ENCODE measurements around the gene COPS4.
"Not testable (repeated sequence)": the region's sequence is repeated elsewhere in the genome, so short reads cannot be mapped to it uniquely, and the experiment has no call there.

COPS4 gene

DNA sequence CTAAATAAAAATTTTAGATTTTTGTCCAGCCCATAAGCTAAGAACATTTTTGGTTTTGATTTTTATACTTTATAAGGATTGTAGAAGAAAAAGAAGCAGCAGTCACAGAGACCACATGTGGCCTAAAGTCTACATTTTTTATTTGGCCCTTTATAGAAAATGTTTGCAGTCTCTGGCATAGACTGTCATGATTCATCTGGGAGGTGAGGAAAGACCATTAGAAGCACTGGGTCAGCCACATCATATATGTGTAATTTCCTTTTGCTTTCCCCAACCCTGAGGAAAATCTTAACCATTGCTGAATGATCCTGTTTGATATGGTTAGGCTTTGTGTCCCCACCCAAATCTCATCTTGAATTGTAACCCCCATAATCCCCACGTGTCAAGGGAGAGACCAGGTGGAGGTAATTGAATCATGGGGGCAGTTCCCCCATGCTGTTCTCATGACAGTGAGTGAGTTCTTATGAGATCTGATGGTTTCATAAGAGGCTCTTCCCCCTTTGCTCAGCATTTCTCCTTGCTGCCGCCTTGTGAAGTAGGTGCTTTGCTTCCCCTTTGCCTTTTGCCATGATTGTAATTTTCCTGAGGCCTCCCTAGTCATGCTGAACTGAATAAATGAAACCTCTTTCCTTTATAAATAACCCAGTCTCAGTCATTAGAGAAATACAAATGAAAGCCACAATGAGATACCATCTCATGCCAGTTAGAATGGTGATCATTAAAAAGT is 12.1 kb upstream of the COPS4 start:
- Histone ChIP-seq H3K27me3 (no peaks in the 10 kb centered on the region), H4K20me1 (no peaks in the 10 kb centered on the region), H3K4me3 (no peak overlapping the region), H3K4me2 (no peak overlapping the region), H3K9ac (no peak overlapping the region), H3K36me3 (no peaks in the 10 kb centered on the region), H3K4me1 (peaks cover 39% of the 10 kb centered on the region), H3K9me3 (peaks cover 28% of the 10 kb centered on the region), H3K27ac (no peak overlapping the region)
- TF ChIP-seq Cebpa-rat (IDR thresholded peaks at IDR 0.05), result no peak

DNA sequence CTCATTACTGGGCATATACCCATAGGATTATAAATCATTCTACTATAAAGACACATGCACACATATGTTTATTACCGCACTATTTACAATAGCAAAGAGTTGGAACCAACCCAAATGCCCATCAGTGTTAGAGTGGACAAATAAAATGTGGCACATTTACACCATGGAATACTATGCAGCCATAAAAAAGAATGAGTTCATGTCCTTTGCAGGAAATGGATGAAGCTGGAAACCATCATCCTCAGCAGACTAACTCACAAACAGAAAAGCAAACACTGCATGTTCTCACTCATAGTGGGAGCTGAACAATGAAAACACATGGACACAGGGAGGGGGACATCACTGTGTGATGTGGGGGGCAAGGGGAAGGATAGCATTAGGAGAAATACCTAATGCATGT is 11.4 kb upstream of the COPS4 start:
- H3K9me3 ChIP-seq, result peaks cover 28% of the 10 kb centered on the region
- H3K4me1 ChIP-seq, result peaks cover 39% of the 10 kb centered on the region
- not testable (repeated sequence) for H3K4me2 ChIP-seq, H3K27ac ChIP-seq, H3K4me3 ChIP-seq, H3K27me3 ChIP-seq, H3K36me3 ChIP-seq, H4K20me1 ChIP-seq, H3K9ac ChIP-seq

DNA sequence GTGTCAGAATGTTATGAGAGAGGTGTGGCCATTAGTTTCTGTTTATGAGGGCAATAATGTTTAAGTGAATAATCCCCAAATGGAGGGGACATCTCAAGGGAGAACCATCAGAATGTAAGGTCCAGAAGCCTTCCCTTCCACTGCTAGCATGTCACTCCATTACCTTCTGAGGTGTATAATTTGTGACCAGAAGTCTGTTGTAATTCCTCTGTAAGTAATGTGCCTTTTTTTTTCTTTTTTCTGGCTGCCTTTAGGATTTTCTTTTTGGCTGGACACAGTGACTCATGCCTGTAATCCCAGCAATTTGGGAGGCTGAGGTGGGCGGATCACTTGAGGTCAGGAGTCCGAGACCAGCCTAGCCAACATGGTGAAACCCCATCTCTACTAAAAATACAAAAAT is 10.8 kb upstream of the COPS4 start:
- H3K9ac ChIP-seq, result no peak overlapping the region
- peaks cover 28% of the 10 kb centered on the region for H3K9me3 ChIP-seq
- H3K4me3 ChIP-seq, result peak overlapping the region; percentile 28; the same call in 1 of the 2 replicates
- no peaks in the 10 kb centered on the region for H4K20me1 ChIP-seq
- H3K4me2 ChIP-seq, result no peak overlapping the region
- no peak overlapping the region for H3K27ac ChIP-seq
- no peaks in the 10 kb centered on the region for H3K27me3 ChIP-seq
- H3K36me3 ChIP-seq, result no peaks in the 10 kb centered on the region
- no peak for TF ChIP-seq Cebpa-rat (IDR thresholded peaks at IDR 0.05)
- H3K4me1 ChIP-seq, result peaks cover 39% of the 10 kb centered on the region

DNA sequence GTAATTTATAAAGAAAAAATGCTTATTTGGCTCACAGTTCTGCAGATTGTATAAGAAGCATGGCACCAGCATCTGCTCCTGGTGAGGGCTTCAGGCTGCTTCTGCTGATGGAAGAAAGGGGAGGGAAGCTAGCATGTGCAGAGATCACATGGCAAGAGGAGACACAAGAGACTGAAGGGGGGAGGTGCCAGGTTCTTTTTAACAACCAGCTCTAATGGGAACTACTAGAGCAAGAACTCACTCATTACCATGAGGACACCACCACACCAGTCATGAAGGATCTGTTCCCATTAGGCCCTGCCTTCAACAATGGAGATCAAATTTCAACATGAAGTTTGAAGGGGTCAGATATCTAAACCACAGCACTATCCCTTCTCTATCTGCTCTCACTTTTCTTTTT is 9.4 kb upstream of the COPS4 start:
- peak overlapping the region; percentile 89 for H3K27ac ChIP-seq
- H3K36me3 ChIP-seq, result no peaks in the 10 kb centered on the region
- H3K9ac ChIP-seq, result peak overlapping the region; percentile 65; the same call in 1 of the 2 replicates
- no peaks in the 10 kb centered on the region for H3K27me3 ChIP-seq
- H3K4me1 ChIP-seq, result peaks cover 29% of the 10 kb centered on the region
- peaks cover 28% of the 10 kb centered on the region for H3K9me3 ChIP-seq
- peak overlapping the region; percentile 69 for H3K4me2 ChIP-seq
- H3K4me3 ChIP-seq, result peak overlapping the region; percentile 24; the same call in 1 of the 2 replicates
- no peaks in the 10 kb centered on the region for H4K20me1 ChIP-seq
- TF ChIP-seq Cebpa-rat (IDR thresholded peaks at IDR 0.05), result no peak

DNA sequence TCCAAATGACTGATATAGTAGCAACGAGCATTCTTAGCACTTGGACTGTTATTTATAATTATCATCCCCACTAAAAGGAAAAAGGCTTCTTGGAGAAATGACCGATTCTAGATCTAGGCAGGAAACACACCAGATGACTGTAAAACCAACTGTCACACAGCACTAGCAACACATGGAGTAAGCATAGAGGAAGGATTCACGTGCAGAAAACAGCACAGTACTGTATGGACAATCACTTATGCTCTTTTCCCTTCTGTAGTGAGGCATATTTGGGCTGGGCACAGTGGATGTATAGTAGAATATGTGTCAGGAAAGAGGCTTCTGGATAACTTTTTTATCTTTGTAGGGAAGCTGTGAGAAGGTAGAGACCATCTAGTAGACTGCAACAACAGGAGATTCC is 6.0 kb upstream of the COPS4 start:
- Histone ChIP-seq H3K27me3 (no peaks in the 10 kb centered on the region), H3K9ac (no peak overlapping the region), H3K4me1 (peaks cover 27% of the 10 kb centered on the region), H3K4me2 (no peak overlapping the region), H3K27ac (no peak overlapping the region), H3K36me3 (no peaks in the 10 kb centered on the region), H4K20me1 (no peaks in the 10 kb centered on the region), H3K9me3 (peaks cover 16% of the 10 kb centered on the region), H3K4me3 (no peak overlapping the region)
- TF ChIP-seq Cebpa-rat (IDR thresholded peaks at IDR 0.05), result no peak

DNA sequence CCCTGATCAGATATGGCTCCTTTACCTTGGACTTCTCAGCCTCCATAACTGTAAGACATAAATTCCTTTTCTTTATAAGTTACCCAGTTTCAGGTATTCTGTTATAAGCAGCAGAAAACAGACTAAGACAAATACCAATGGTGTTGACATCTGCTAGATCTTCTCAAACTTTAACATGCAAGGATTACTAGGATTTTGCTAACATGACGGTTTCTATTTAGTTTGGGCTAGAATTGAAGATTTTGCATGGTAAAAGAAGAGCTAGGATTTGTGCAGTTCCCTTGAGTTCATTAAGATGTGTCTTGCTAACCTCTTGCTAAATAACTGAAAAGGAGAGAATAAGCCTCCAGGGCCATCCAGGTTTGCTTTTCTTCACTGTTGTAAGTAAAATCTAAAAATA is 5.3 kb upstream of the COPS4 start:
- Histone ChIP-seq H3K9ac (no peak overlapping the region), H3K4me2 (no peak overlapping the region), H3K36me3 (no peaks in the 10 kb centered on the region), H3K4me1 (peaks cover 25% of the 10 kb centered on the region), H3K9me3 (peaks cover 9% of the 10 kb centered on the region), H3K27ac (no peak overlapping the region), H3K27me3 (no peaks in the 10 kb centered on the region), H4K20me1 (no peaks in the 10 kb centered on the region), H3K4me3 (no peak overlapping the region)
- no peak for TF ChIP-seq Cebpa-rat (IDR thresholded peaks at IDR 0.05)

DNA sequence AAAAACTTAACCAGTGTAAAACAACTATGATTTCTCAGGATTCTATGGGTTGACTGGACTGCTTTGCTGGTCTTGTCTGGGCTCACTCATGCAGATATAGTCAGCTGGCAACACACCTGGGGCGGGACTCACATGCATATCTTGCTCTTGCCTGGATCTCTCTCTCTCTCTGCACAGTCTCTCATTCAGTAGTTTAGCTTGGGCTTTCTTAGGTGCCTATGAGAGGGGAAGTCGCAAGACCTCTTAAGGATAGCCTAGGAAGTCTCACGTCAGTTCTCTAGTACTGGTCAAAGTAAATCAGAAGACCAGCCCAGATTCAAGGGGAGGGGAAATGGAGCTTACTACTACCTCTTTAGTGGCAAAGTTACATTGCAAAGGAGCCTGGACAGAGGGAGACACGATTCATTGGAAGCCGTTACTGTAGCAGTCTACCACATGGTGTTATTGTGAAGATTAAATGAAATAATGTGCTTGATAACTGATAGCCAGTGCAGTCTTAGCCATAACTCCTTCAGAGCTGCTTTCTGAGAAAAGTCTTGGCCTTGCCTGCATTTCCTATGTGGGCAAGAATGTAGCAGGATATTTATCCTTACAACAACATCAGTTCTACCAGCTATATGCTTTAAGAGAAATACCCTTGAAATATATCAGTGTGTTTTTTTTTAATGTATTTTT is 2.1 kb downstream of the COPS4 start:
- H3K4me1 ChIP-seq, result peaks cover 20% of the 10 kb centered on the region
- TF ChIP-seq Cebpa-rat (IDR thresholded peaks at IDR 0.05), result no peak
- H3K9ac ChIP-seq, result 0 out of 2 replicates have a peak overlapping the region, but pooled peaks have one; percentile 51
- peaks cover 6% of the 10 kb centered on the region for H3K36me3 ChIP-seq
- peaks cover 7% of the 10 kb centered on the region; the same call in 1 of the 2 replicates for H4K20me1 ChIP-seq
- no peak overlapping the region for H3K4me3 ChIP-seq
- H3K27ac ChIP-seq, result no peak overlapping the region
- H3K9me3 ChIP-seq, result no peaks in the 10 kb centered on the region
- no peaks in the 10 kb centered on the region for H3K27me3 ChIP-seq
- peak overlapping the region; percentile 89 for H3K4me2 ChIP-seq

DNA sequence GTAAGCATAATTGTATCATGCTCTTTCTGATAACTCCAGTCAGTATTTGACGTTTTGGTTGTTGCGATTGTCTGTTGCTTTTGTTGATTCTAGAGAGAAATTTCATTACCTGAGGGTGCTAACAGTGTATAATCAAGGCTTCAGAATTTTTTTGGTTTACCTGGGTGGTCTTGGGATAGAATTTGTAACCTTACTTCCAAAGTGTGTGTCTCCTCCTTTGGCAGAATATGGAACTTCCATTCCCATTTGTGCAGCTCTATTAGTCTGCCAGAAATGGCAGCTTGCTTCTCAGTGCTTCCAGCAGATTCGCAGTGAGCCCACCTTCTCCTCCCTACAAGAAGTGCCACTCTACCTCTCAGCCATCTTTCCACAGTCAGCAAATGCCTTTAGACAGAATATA is 5.3 kb downstream of the COPS4 start:
- no peak overlapping the region for H3K4me2 ChIP-seq
- H3K36me3 ChIP-seq, result peaks cover 6% of the 10 kb centered on the region
- no peak overlapping the region for H3K9ac ChIP-seq
- H3K9me3 ChIP-seq, result no peaks in the 10 kb centered on the region
- no peaks in the 10 kb centered on the region for H3K27me3 ChIP-seq
- no peak overlapping the region for H3K27ac ChIP-seq
- H3K4me1 ChIP-seq, result peaks cover 20% of the 10 kb centered on the region
- H4K20me1 ChIP-seq, result peaks cover 7% of the 10 kb centered on the region; the same call in 1 of the 2 replicates
- no peak overlapping the region for H3K4me3 ChIP-seq
- no peak for TF ChIP-seq Cebpa-rat (IDR thresholded peaks at IDR 0.05)

DNA sequence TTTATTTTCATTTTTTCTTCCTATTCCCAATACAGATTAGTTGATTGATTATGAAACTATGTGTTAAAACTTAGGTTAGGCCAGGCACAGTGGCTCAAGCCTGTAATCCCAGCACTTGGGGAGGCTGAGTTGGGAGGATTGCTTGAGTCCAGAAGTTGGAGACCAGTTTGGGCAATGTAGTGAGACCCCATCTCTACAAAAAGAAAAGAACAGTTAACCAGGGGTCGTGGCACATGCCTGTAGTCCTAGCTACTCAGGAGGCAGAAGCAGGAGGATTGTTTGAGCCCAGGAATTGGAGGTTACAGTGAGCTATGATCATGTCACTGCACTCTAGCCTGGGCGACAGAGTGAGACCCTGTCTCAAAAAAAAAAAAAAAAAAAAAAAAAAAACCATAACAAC is 8.2 kb downstream of the COPS4 start:
- peaks cover 15% of the 10 kb centered on the region for H3K36me3 ChIP-seq
- H3K27ac ChIP-seq, H3K4me1 ChIP-seq, H3K4me3 ChIP-seq, H3K9ac ChIP-seq, H3K9me3 ChIP-seq, H3K4me2 ChIP-seq, H3K27me3 ChIP-seq, H4K20me1 ChIP-seq: not testable (repeated sequence)

DNA sequence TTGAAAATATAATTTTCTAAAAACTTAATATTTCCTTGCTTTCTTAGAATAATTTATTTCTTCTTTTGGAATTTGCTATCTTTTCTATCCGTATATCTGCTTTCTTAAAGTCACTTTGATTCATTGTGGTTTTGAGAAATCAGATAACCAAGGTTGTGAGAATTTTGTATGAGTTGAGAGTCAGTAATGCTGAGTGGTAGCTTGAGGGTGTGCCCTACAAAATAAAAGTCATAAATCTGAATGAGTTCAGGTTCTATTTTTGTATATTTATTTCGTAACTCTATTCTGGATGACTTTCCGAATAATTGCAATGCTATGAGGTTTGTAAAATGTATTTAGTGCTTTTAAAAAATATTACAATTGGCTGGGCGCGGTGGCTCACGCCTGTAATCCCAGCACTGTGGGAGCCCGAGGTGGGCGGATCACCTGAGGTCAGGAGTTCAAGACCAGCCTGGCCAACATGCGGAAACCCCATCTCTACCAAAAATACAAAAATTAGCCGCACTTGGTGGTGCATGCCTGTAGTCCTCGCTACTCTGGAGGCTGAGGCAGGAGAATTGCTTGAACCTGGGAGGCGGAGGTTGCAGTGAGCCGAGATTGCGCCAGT is 8.9 kb downstream of the COPS4 start:
- Histone ChIP-seq H3K36me3 (peaks cover 19% of the 10 kb centered on the region), H3K27ac (no peak overlapping the region), H3K4me3 (no peak overlapping the region), H4K20me1 (no peaks in the 10 kb centered on the region; the same call in 1 of the 2 replicates), H3K27me3 (no peaks in the 10 kb centered on the region), H3K9ac (no peak overlapping the region), H3K4me1 (no peaks in the 10 kb centered on the region), H3K9me3 (no peaks in the 10 kb centered on the region), H3K4me2 (no peak overlapping the region)
- no peak for TF ChIP-seq Cebpa-rat (IDR thresholded peaks at IDR 0.05)

All from BLaER1 (cell line).